K562 (cell line): Measurements from ENCODE around the gene COPS9. TPM values are rescaled to one million over a fixed set of nuclear protein-coding genes. Genes with fewer than 3 reads are reported as not detected.

Source experiments
- AFF4 ChIP-seq: sonication (generic); formaldehyde crosslinking; IDR thresholded peaks from 2 replicates; pipeline ENCODE4 v1.8.0; 2023; ENCODE audit warnings: mild to moderate bottlenecking, missing genetic modification reagents
- ARID1B ChIP-seq: fragments of 450-650 bp; IDR thresholded peaks from 2 replicates; pipeline ENCODE4 v1.6.1; 2016; ENCODE audit warnings: antibody characterized with exemption, mild to moderate bottlenecking, inconsistent platforms
- BHLHE40 ChIP-seq: IDR thresholded peaks from 2 replicates; pipeline ENCODE4 v1.6.1; 2011; ENCODE audit warnings: low read length, improper control_type of control experiment
- EP300 ChIP-seq: IDR thresholded peaks from 2 replicates; pipeline ENCODE4 v1.6.1; 2012; ENCODE audit warnings: low read length, improper control_type of control experiment
- HMGN3 ChIP-seq: IDR thresholded peaks from 2 replicates; pipeline ENCODE4 v1.6.1; 2011; ENCODE audit warnings: borderline replicate concordance, low read depth, mild to moderate bottlenecking, mixed read lengths, low read length; ENCODE audit not compliant: insufficient read length; ENCODE audit errors: extremely low read depth
- MEF2A ChIP-seq: IDR thresholded peaks from 2 replicates; pipeline ENCODE4 v1.6.1; 2011; ENCODE audit warnings: low read depth, mild to moderate bottlenecking, low read length, moderate library complexity; ENCODE audit not compliant: control insufficient read depth
- NR1H2 ChIP-seq: sonication (generic); formaldehyde crosslinking; IDR thresholded peaks from 2 replicates; pipeline ENCODE4 v1.4.0; 2020; ENCODE audit warnings: mild to moderate bottlenecking, missing genetic modification reagents
- NR2C2 ChIP-seq, 2 experiments: fragments of 200-800 bp in 1 of 2; sonication (Bioruptor generic) in 1 of 2; sonication (generic) in 1 of 2; formaldehyde crosslinking in 1 of 2; IDR thresholded peaks; 2 replicates each; pipeline versions ENCODE4 v1.6.1 to v1.8.0; 2016 to 2022; ENCODE audit warnings: mild to moderate bottlenecking in 1 of 2, missing compliant biosample characterization in 1 of 2, missing genetic modification characterization in 1 of 2, missing genetic modification reagents in 1 of 2
- POLR2AphosphoS2 ChIP-seq: IDR thresholded peaks from 2 replicates; pipeline ENCODE4 v1.6.1; 2012; ENCODE audit warnings: low read length, improper control_type of control experiment
- SIX5 ChIP-seq, 2 experiments: IDR thresholded peaks; 2 replicates each; pipeline ENCODE4 v1.6.1; 2011; ENCODE audit warnings: low read length in 2 of 2, borderline replicate concordance in 1 of 2, low read depth in 1 of 2, mild to moderate bottlenecking in 1 of 2, moderate library complexity in 1 of 2; ENCODE audit not compliant: insufficient read depth in 1 of 2
- SRSF3 ChIP-seq: fragments of 200-400 bp; formaldehyde crosslinking; IDR thresholded peaks from 2 replicates; pipeline ENCODE4 v1.6.1; 2016; ENCODE audit warnings: mild to moderate bottlenecking, low read length, moderate library complexity; ENCODE audit not compliant: insufficient read depth
- TEAD2 ChIP-seq: fragments of 450-650 bp; IDR thresholded peaks from 2 replicates; pipeline ENCODE4 v1.6.1; 2016; ENCODE audit warnings: missing genetic modification characterization, control low read depth, missing compliant biosample characterization
- ZNF143 ChIP-seq: sonication (generic); formaldehyde crosslinking; IDR thresholded peaks from 2 replicates; pipeline ENCODE4 v1.9.0; 2022; ENCODE audit warnings: mild to moderate bottlenecking, missing genetic modification reagents
- ZNF184 ChIP-seq: sonication (generic); formaldehyde crosslinking; IDR thresholded peaks from 2 replicates; pipeline ENCODE4 v1.5.0; 2020; ENCODE audit warnings: missing genetic modification reagents
- ZNF224 ChIP-seq: sonication (generic); formaldehyde crosslinking; IDR thresholded peaks from 2 replicates; pipeline ENCODE4 v1.8.0; 2022; ENCODE audit warnings: mild to moderate bottlenecking, missing genetic modification reagents
- polyA plus RNA-seq, 8 experiments: library from polyadenylated mRNA; depleted of rRNA in 4 of 8; stranded (reverse) in 5 of 8; unstranded in 3 of 8; fragments of >200 nt; fragmentation: Nextera tagmentation in 2 of 8; fragmentation: Illumina TruSeq in 1 of 8; extraction: Ambion mirVana in 2 of 8; extraction: Trizol in 1 of 8; gene quantifications; 2 replicates each; pipeline versions ENCODE4 v1.2.1 to v1.2.3, GENCODE V29; 2011 to 2014; ENCODE audit warnings: inconsistent platforms in 1 of 8, missing spikeins in 1 of 8
- total RNA-seq, 7 experiments: library from RNA; depleted of rRNA in 6 of 7; stranded (reverse); fragments of >200 nt in 6 of 7; fragmentation: Illumina TruSeq in 2 of 7; extraction: Trizol in 2 of 7; gene quantifications; 2 replicates each; pipeline versions ENCODE4 v1.2.1 to v1.2.3, GENCODE V29; 2011 to 2021; ENCODE audit warnings: low replicate concordance in 1 of 7
- TF ChIP-seq, protein P1 (sequence below): sonication (generic); formaldehyde crosslinking; IDR thresholded peaks from 2 replicates; pipeline ENCODE4 v1.8.1; 2022; ENCODE audit warnings: missing genetic modification reagents
- TF ChIP-seq, protein P2 (sequence below), 2 experiments: IDR thresholded peaks in 1 of 2; conservative IDR thresholded peaks in 1 of 2; 2 replicates each; pipeline ENCODE4 v1.6.1; 2016; ENCODE audit warnings: low read depth in 2 of 2, mild to moderate bottlenecking in 1 of 2, missing compliant biosample characterization in 1 of 2, missing genetic modification characterization in 1 of 2, moderate library complexity in 1 of 2

Gene COPS9
- total and polyA plus RNA-seq, 9 of the 15 experiments (the other 6 are each of a cell fraction or from before 2014, with no cell fraction given), result 55.0 to 281 (median 99.9) TPM

GRCh38 chr2:240136013-240136670, at the start of gene COPS9 (continued):
- TF ChIP-seq SRSF3 (no peak), ZNF184 (CRISPR knock-in tag) (no peak), EP300 (no peak), ZNF143 (CRISPR knock-in tag) (no peak), TEAD2 (tag) (no peak), HMGN3 (no peak), BHLHE40 (no peak), AFF4 (CRISPR knock-in tag) (no peak), ARID1B (no peak), MEF2A (no peak), NR2C2 (CRISPR knock-in tag; IDR thresholded peaks at IDR 0.05) (no peak), NR2C2 (tag; IDR thresholded peaks at IDR 0.05) (peak; percentile 49), POLR2AphosphoS2 (no peak), NR1H2 (CRISPR knock-in tag) (no peak), ZNF224 (CRISPR knock-in tag) (no peak), SIX5 (IDR thresholded peaks at IDR 0.05; ENCODE audit: borderline replicate concordance in 1 of 2, insufficient read depth in 1 of 2, low read depth in 1 of 2, low read length in 2 of 2) (no peak)
- TF ChIP-seq, protein P1, sequence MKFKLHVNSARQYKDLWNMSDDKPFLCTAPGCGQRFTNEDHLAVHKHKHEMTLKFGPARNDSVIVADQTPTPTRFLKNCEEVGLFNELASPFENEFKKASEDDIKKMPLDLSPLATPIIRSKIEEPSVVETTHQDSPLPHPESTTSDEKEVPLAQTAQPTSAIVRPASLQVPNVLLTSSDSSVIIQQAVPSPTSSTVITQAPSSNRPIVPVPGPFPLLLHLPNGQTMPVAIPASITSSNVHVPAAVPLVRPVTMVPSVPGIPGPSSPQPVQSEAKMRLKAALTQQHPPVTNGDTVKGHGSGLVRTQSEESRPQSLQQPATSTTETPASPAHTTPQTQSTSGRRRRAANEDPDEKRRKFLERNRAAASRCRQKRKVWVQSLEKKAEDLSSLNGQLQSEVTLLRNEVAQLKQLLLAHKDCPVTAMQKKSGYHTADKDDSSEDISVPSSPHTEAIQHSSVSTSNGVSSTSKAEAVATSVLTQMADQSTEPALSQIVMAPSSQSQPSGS, result no peak
- TF ChIP-seq, protein P2, sequence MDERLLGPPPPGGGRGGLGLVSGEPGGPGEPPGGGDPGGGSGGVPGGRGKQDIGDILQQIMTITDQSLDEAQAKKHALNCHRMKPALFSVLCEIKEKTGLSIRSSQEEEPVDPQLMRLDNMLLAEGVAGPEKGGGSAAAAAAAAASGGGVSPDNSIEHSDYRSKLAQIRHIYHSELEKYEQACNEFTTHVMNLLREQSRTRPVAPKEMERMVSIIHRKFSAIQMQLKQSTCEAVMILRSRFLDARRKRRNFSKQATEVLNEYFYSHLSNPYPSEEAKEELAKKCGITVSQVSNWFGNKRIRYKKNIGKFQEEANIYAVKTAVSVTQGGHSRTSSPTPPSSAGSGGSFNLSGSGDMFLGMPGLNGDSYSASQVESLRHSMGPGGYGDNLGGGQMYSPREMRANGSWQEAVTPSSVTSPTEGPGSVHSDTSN (CRISPR knock-in tag; IDR thresholded peaks at IDR 0.05; ENCODE audit: low read depth), result no peak
- TF ChIP-seq, protein P2 (tag; conservative IDR thresholded peaks at IDR 0.05; ENCODE audit: low read depth), result no peak
